ENCODE measurements around the gene PLAAT4. TPM values are rescaled to one million over a fixed set of nuclear protein-coding genes. Genes with fewer than 3 reads are reported as not detected.

PLAAT4 gene, protein sequence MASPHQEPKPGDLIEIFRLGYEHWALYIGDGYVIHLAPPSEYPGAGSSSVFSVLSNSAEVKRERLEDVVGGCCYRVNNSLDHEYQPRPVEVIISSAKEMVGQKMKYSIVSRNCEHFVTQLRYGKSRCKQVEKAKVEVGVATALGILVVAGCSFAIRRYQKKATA
- total RNA-seq, result 9.8 TPM

DNA sequence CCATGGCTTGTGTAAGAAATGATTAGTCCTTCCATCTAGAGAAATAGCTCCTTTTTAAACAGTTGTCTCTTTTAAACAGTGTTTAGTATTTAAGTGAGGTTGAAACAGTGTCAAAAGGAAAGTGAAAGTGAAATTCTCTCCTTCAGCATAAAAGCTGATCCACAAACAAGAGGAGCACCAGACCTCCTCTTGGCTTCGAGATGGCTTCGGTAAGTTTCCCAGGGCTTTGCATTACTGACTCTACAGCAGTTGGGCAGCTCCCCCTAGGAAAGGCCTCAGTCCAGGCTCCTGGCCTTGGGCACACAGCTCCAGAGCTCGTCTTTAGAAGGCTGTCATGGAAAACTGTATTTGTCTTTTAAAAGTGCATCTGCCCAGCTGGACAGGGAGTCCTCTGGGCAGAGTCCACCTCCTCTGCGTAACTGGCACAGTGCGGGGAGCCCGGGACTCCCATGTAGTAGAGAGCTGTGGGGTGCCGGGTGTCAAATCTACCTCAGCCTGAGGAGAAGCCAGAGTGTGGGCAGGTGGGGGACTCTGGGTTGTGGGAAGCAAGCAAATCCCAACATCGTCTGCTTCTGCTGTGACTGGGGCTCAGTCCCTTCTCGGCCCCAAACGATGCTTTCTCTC lies at the start of gene PLAAT4:
PLAAT4 (plus strand) TSS at position 140 of the 624 bp plus-strand sequence; CDS start at position 201, 61 bp downstream.

DNA sequence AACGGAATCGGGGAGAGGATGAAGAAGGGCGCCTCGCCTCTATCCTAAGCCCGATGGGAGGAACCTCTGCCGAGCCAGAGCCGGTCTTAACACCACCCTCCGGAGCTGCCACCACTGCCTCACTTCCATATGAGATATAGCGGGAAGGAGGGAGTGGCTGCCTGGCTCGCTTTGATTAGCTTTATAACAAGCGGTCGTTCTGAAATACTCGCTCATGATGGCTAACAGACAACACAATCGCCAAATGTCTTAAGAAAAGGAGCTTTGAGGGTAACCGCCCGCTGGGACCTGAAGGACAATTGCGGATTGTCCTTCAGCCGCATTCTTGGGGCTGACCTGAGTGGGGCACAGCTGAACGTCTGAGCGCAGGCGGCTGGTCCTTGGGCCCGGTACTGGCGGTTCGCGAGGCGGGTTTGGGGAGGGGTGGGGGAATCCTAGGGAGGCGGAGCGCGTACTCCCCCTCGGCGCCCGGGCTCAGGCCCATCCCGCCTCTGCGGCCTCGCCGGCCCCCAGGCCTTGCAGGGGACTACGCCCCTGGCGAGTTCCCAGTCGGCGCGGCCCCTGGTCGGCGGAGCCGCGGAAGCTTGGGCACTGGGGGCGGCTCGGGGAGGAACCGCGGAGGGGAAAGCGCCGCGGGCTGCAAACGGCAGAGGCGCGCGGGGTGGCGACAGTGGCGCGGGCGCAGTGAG lies 45.9 kb upstream of the PLAAT4 start, which contains the start of gene PLAAT5:
PLAAT5 (minus strand) TSS at position 617 of the 689 bp plus-strand sequence; CDS start at position 484, 133 bp downstream.

DNA sequence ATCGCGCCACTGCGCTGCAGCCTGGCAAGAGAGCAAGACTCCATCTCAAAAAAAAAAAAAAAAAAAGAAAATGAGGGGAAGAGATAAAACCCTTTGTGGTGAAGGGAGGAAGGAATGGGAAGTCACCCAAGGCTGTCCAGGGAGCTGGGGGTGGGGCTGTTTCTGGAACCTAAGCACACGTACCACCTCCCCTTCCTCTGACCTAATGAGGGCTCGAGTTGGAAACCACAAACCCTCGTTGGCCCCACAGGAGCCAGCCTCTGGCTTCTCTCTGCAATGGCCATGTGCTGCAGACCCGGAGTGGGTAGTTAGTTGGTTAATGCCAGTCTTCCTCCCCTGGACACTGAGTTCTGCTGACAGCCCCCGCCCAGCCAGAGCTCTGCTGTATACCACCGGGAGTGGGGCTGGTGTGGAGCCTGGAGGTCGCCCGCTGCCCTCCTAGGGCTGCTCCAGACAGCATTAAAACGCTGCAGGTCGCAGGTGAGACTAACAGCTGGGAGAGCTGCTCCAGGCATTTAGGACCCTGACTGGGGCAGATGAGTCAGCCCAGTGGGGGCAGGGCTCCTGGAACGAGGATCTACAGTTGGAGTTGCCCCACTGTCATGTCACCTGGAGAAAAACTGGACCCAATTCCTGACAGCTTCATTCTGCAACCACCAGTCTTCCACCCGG lies 30.6 kb upstream of the PLAAT4 start, which contains the start of gene LGALS12:
LGALS12 (plus strand) TSS at position 228 of the 672 bp plus-strand sequence; CDS start at position 603, 375 bp downstream.

DNA sequence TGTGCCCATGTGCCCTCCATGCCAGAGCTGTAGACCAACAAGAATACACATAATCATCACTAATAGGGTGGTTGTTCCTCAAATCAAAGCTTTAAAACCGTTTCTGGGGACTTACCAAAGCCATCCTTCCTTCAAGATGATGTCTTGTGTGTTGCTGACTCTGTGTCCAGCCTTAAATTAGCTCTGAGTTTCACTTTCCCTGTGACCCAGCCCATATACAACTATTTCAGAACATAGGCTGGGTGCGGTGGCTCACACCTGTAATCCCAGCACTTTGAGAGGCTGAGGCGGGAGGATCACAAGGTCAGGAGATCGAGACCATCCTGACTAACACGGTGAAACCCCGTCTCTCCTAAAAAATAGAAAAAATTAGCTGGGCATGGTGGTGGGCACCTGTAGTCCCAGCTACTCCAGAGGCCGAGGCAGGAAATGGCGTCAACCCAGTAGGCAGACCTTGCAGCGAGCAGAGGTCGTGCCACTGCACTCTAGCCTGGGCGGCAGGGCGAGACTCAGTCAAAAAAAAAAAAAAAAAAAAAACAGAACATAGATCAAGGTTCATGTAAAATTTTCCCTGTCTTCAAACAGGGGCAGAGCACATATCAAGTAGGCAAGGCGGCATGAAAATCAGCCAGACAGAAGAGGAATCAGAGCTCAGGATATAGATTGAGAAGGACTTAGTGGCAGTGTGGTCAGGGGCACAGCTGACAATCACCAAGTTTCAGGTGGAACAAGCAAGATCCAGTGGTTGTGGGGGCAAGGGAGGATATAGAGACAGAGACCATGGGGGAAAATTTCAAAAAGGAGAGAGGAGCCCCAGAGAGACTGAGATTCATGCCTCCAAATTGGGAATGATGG lies 26.8 kb downstream of the PLAAT4 start, which contains the start of gene PLAAT2:
PLAAT2 (minus strand) TSS at position 179 of the 855 bp plus-strand sequence; CDS start at position 124, 55 bp downstream.

Other genes starting within 250 kb of the PLAAT4 start
- gene SLC22A9, start 167.0 kb upstream of the PLAAT4 start, total RNA-seq, result not detected
- gene PLAAT5, start 45.6 kb upstream of the PLAAT4 start, total RNA-seq, result 2.7 TPM
- 0.60 TPM for gene LGALS12, start 30.7 kb upstream of the PLAAT4 start, total RNA-seq
- gene PLAAT2, start 26.6 kb downstream of the PLAAT4 start, total RNA-seq, result 4.8 TPM
- 31.5 TPM for gene PLAAT3, start 77.6 kb downstream of the PLAAT4 start, total RNA-seq
- gene ATL3, start 134.6 kb downstream of the PLAAT4 start, total RNA-seq, result 51.4 TPM
- 124 TPM for gene RTN3, start 144.7 kb downstream of the PLAAT4 start, total RNA-seq
- gene ZFTA, start 232.0 kb downstream of the PLAAT4 start, total RNA-seq, result 36.8 TPM

Measured in camera-type eye (tissue), 1 donor.